ENCODE data around the gene MT4.

DNA sequence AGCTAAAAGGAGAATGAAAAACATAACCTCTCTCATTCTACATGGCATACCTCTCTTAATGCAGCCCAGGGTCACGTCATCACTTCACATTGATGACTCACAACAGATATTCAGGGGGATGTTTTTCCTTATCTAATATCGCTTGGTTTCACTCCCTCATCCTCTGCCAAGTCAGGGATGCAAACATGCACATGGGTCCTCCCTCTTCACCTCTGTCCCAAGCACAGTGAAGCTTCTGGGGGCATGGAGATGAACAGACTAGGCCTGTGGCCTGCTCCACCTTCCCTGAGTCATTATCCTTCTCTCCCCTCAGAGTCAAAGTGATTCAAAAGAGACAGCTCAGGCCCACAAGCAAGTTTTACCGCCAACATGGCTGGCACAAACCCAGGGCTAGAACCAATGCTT is 41.2 kb downstream of the MT4 start:
- TF ChIP-seq EZH2phosphoT487 (conservative IDR thresholded peaks at IDR 0.05; ENCODE audit: low read length) = no peak
- TF ChIP-seq, protein P1, sequence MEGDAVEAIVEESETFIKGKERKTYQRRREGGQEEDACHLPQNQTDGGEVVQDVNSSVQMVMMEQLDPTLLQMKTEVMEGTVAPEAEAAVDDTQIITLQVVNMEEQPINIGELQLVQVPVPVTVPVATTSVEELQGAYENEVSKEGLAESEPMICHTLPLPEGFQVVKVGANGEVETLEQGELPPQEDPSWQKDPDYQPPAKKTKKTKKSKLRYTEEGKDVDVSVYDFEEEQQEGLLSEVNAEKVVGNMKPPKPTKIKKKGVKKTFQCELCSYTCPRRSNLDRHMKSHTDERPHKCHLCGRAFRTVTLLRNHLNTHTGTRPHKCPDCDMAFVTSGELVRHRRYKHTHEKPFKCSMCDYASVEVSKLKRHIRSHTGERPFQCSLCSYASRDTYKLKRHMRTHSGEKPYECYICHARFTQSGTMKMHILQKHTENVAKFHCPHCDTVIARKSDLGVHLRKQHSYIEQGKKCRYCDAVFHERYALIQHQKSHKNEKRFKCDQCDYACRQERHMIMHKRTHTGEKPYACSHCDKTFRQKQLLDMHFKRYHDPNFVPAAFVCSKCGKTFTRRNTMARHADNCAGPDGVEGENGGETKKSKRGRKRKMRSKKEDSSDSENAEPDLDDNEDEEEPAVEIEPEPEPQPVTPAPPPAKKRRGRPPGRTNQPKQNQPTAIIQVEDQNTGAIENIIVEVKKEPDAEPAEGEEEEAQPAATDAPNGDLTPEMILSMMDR (IDR thresholded peaks at IDR 0.05; ENCODE audit: insufficient read depth, low read length, poor library complexity, severe bottlenecking) = no peak
